GM18519 (cell line): Measurements from ENCODE around the gene PHLDB3.

Source experiments
- ATAC-seq: cut with Tn5 transposase; IDR thresholded peaks from one replicate; pipeline ENCODE4 v1.9.1; 2021; ENCODE audit warnings: mild to moderate bottlenecking, moderate library complexity; ENCODE audit not compliant: unreplicated experiment, low FRiP score

Gene PHLDB3

DNA sequence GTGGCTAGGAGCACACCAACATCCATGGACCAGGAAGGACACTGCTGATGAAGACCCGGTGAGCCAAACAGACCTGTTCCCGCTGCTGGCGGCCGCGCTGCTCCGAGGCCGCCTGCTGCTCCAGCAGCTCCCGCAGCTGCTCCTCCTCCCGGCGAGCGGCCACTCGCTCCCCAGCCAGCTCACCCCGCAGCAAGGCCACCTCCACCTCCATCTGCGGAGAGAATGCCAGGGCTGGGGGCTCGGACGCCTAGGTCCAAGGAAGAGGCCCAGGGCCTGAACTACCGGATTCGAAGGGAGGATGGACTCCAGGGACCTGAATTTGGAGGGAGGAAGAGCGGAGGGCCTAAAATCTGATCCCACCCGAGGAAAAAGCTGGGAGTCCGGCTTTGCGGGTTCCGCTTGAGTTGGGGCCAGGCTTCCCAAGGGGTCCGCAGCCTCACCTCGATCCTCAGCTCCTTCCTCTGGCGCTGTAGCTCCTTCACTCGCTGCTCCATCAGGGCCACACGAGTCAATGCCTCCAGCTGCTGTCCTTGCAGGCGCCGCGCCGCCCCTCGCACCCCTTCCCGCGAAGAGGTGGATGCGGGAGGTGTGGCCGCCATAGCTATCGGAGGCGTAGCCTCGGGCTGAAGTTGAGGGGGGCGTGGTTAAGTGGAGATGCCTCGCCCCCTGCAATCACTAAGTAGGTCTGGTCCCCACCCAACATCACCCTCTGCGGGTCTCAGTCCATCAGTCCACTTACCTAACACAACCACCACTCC is 2.7 kb downstream of the PHLDB3 start:
- ATAC-seq: no peak

DNA sequence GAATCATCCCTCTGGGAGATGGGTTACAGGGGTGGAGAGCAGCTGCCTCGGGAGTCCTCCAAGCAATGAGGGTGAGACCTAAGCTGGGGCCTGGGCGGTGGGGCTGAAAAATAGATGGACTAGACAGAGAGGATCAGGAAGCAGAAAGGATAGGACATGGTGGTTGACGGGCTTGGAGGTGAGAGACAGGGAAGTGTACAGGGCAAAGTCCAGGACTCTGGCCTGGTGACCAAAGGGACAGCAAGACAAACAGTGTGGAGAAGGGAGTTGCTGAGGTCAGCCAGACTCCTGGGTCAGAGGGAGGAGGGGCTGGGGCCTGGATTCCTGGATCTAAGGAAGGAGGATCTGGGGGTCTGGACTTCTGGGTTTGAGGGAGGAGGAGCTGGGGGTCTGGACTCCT is 5.5 kb downstream of the PHLDB3 start:
- ATAC-seq: no peak

DNA sequence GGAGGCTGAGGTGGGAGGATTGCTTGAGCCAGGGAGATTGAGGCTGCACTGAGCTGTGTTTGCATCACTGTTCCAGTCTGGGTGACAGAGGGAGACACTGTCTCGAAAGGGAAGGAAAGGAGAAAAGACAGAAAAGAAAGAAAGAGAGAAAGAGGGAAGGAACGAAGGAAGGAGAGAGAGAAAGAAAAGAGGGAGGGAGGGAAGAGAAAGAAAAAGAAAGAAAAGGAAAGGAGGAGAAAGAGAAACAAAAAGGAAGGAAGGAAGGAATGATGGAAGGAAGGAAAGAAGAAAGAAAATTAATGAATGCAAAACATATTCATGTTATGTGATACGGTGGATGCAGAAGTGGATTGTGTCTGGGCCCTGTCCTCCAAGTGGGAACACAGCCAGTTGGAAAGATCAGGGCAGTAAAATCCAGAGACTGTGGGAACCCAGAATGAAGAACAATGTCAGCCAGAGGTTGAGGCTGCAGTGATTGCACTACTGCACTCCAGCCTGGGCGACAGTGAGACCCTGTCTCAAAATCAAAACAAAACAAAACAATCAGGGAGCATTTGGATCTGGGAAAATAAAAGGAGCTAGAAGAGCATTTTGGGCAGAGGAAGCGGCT is 6.2 kb downstream of the PHLDB3 start:
- ATAC-seq: no peak

GRCh38 chr19:43496960-43497359 is 7.6 kb downstream of the PHLDB3 start:
- ATAC-seq: no peak

- no peak for ATAC-seq
These were observed 9.5 kb downstream of the PHLDB3 start for GRCh38 chr19:43495082-43495481.

DNA sequence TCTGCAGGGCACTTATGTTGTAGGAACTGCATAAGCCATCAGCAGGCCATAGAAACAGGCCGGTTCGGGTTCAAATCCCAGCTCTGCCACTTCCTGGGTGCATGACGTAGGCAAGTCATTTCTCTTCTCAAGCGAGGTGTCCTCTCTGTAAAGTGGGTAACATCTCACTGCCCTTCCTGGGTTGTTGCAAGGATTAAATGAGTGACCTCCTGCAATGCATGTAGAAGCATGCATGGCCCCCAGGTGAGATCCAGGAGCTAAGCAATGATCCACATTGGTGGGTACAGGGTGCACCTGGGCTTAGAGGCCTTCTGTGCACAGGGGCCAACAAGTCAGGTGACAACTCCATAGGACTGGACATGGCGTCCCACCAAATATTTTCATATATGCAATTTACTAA is 13.8 kb downstream of the PHLDB3 start:
- no peak for ATAC-seq

GRCh38 chr19:43489979-43490599 is 14.5 kb downstream of the PHLDB3 start:
- ATAC-seq: no peak

GRCh38 chr19:43489310-43489709 is 15.2 kb downstream of the PHLDB3 start:
- ATAC-seq: no peak

- ATAC-seq: no peak
These were observed 16.4 kb downstream of the PHLDB3 start for GRCh38 chr19:43488179-43488578.

DNA sequence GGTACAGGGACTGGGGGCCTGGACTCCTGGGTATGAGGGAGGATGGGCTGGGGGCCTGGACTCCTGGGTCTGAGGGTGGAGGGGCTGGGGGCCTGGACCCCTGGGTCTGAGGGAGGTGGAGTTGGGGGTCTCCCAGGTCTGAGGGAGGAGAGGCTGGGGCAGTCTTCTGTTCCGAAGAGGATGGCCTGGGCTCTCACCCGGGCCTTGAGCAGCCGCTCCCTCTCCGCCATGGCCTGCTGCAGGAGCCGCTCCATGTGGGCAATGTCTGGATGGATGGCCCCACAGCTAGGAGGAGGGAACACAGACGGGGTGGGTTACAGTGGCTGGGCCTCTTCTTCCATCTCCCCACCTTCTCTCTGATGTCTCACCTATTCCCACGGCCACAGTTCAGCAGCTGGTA is 18.1 kb downstream of the PHLDB3 start:
- ATAC-seq: no peak

DNA sequence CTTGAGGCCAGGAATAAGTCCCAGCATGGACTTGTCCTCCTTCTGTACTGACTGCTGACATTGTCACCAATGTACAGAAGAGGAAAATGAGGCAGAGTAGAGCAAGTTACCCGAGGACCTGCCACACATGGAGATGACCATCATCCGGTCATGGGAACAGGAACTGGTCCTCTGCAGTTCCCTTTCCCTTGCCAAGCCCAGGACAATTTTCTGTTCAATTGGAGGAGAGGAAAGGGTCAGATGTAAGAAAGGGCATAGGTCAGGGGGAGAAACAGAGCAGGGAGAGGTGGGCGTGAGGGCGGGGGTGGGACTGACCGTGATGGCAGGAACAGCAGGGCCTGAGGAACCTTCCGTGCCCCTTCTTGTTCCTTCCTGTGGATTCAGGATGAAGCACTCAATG is 18.6 kb downstream of the PHLDB3 start:
- no peak for ATAC-seq

DNA sequence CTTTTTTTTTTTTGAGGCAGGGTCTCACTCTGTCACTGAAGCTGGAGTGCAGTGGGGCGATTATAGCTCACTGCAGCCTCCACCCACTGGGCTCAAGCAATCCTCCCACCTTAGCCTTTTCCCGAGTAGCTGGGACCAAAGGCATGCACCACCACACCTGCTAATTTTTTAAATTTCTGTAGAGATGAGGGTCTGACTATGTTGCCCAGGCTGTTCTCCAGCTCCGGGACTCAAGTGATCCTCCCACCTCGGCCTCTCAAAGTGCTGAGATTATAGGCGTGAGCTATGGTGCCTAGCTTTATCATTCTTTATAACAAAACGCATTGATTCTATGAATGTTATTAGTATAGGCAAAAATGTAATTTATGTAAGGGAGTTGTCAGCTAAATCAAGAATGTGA is 21.3 kb downstream of the PHLDB3 start:
- ATAC-seq: no peak

- no peak for ATAC-seq
These were observed 22.4 kb downstream of the PHLDB3 start for GRCh38 chr19:43482193-43482592.

DNA sequence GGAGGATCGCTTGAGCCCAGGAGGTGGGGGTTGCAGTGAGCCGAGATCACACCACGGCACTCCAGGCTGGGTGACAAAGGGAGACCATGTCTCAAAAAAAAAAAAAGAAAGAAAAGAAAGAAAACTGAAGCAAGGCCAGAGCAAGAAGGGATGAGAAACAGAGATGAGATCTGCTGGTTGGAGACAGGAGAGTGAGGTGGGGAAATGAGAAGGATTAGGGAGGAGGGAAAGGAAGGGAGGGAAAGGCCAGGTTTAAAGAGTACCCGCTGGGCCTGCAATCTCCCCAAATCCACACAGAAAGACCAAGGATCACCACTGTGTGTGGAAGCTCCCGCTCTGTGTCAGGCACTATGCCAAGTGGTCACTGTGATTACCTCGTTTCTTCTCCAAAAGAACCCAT is 22.8 kb downstream of the PHLDB3 start:
- no peak for ATAC-seq

DNA sequence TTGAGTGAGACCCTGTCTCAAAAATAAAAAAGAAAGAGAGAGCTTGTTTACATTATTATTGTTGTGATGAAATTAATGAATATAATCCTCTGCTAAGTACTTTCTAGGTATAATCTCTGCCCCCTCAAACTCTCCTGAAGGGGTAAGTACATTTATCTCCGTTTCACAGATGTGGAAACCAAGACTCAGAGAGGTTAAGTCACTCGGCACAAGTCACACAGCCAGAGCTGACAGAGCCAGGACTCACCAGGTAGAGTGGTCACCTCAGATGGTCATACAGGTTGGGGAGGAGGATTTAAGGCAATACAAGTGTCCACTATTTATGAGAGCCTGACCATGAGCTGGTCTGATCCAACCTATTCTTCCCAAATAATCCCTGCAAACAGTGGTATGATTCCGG is 24.0 kb downstream of the PHLDB3 start:
- no peak for ATAC-seq

- no peak for ATAC-seq
These were observed 24.5 kb downstream of the PHLDB3 start for GRCh38 chr19:43479961-43480561.

GRCh38 chr19:43479226-43479625 is 25.3 kb downstream of the PHLDB3 start:
- ATAC-seq: no peak

GRCh38 chr19:43478323-43478722 is 26.2 kb downstream of the PHLDB3 start:
- ATAC-seq: no peak

DNA sequence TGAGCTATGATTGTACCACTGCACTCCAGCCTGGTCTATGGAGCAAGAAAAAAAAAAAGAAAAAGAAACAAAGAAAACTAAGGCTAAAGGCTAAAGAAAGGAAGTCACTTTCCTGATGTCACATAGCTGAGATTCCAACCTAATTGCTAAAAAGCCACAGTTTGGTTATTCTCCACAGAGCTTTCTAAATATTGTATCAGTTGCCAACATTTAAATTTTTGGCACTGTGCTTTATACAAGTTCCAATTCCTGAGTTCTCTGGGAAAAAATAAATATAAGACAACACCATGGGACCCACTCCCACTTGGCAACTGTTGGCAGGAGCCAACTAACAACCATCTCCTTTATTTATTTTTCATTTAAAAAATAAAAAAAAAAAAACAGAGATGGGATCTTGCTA is 27.9 kb downstream of the PHLDB3 start:
- no peak for ATAC-seq

DNA sequence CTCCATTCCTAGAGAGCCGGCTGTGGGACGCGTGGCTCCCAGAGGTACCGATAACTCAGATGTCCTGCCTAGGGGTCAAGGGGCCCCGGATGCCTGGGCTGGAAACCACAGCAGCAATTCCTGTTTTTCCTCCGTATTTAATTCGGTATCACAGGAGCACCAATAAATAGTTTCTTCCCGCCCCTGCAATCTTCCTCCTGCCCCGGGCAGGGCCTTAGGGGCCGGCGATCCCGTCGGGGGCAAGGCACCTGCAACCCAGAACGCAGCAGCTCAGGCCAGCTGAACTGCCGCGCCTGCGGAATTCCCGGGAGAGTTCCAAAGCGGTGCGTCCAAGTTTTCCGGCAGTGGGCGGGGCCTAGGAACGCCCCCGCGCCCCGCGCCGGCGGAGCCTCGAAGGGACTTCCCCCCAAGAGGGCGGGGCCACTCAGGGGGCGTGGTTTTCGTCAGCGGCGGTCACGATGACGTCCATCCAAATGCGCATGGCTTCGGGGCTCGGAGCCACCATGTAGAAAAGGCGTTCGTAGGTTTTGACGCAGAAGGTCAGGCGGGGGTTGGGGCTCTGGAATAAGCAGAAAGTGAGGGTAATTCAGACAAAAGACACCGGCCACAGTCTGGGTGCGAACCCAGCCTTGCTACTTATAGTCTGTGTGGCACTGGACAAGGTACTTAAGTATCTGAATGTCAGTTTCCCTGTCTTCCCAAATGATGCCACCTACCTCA is 29.4 kb downstream of the PHLDB3 start:
- ATAC-seq: no peak

- ATAC-seq: no peak
These were observed 30.1 kb downstream of the PHLDB3 start for GRCh38 chr19:43474487-43474886.
